HEK293 (cell line): ENCODE results near the gene LAMA2.

Source experiments
- CTCF ChIA-PET: fragments of 350-600 bp; formaldehyde crosslinking; extraction: SDS; loops from one replicate; lab custom pipeline; 2021; ENCODE audit warnings: antibody characterized with exemption; lab: Yijun Ruan, JAX
- POLR2A ChIA-PET: fragments of 300-600 bp; formaldehyde crosslinking; extraction: SDS; loops from one replicate; lab custom pipeline; 2020; ENCODE audit warnings: antibody characterized with exemption, inconsistent platforms; lab: Yijun Ruan, JAX
- H3K27ac ChIP-seq: fragments of 200-500 bp; sonication (Bioruptor generic); 2 replicates; pipeline ENCODE4 v1.5.1; 2014; ENCODE audit warnings: low read depth, low read length, control low read depth, inconsistent platforms; ENCODE audit errors: extremely low read depth
- H3K36me3 ChIP-seq, 2 experiments: fragments of 200-500 bp in 1 of 2; sonication (Bioruptor generic) in 1 of 2; 1 replicate in 1 of 2; 2 replicates in 1 of 2; pipeline ENCODE4 v1.5.1; 2014 to 2017; ENCODE audit warnings: inconsistent platforms in 2 of 2, low read length in 2 of 2; ENCODE audit not compliant: control insufficient read depth in 2 of 2, insufficient read depth in 1 of 2
- H3K4me1 ChIP-seq: fragments of 200-500 bp; sonication (Bioruptor generic); 2 replicates; pipeline ENCODE4 v1.5.1; 2014; ENCODE audit warnings: mild to moderate bottlenecking, low read length, inconsistent platforms; ENCODE audit not compliant: control insufficient read depth, insufficient read depth
- H3K4me3 ChIP-seq: 2 replicates; pipeline ENCODE4 v1.5.1; 2011; ENCODE audit warnings: low read depth, mild to moderate bottlenecking, control low read depth, low read length, moderate library complexity
- H3K9me3 ChIP-seq: fragments of 200-500 bp; sonication (Bioruptor generic); 2 replicates; pipeline ENCODE4 v1.5.1; 2014; ENCODE audit warnings: low read depth, low read length, inconsistent platforms; ENCODE audit not compliant: control insufficient read depth, insufficient read depth
- EGR2 ChIP-seq: fragments of 450-650 bp; formaldehyde crosslinking; IDR thresholded peaks from 2 replicates; pipeline ENCODE4 v1.5.1; 2016; ENCODE audit warnings: low read depth, missing biosample characterization, missing genetic modification characterization
- GLI2 ChIP-seq: fragments of 450-650 bp; formaldehyde crosslinking; IDR thresholded peaks from 2 replicates; pipeline ENCODE4; 2017; ENCODE audit warnings: missing biosample characterization, missing genetic modification characterization, low read depth, borderline replicate concordance
- KLF1 ChIP-seq: fragments of 450-650 bp; formaldehyde crosslinking; IDR thresholded peaks from 2 replicates; pipeline ENCODE4 v1.5.1; 2016; ENCODE audit warnings: missing biosample characterization, missing genetic modification characterization
- KLF17 ChIP-seq: fragments of 450-650 bp; formaldehyde crosslinking; IDR thresholded peaks from 2 replicates; pipeline ENCODE4 v1.5.1; 2016; ENCODE audit warnings: missing biosample characterization, missing genetic modification characterization
- KLF8 ChIP-seq: fragments of 450-650 bp; formaldehyde crosslinking; IDR thresholded peaks from 2 replicates; pipeline ENCODE4 v1.5.1; 2016; ENCODE audit warnings: missing biosample characterization, missing genetic modification characterization
- PRDM2 ChIP-seq: fragments of 450-650 bp; formaldehyde crosslinking; IDR thresholded peaks from 2 replicates; pipeline ENCODE4 v1.5.1; 2016; ENCODE audit warnings: missing biosample characterization, missing genetic modification characterization, borderline replicate concordance
- SCRT2 ChIP-seq: fragments of 450-650 bp; formaldehyde crosslinking; IDR thresholded peaks from 2 replicates; pipeline ENCODE4 v1.5.1; 2016; ENCODE audit warnings: missing biosample characterization, missing genetic modification characterization
- TSHZ1 ChIP-seq: fragments of 450-650 bp; formaldehyde crosslinking; IDR thresholded peaks from 2 replicates; pipeline ENCODE4 v1.5.1; 2016; ENCODE audit warnings: missing biosample characterization, missing genetic modification characterization, borderline replicate concordance
- WT1 ChIP-seq: fragments of 450-650 bp; formaldehyde crosslinking; IDR thresholded peaks from 2 replicates; pipeline ENCODE4 v1.5.1; 2016; ENCODE audit warnings: missing biosample characterization, missing genetic modification characterization
- ZBTB11 ChIP-seq: fragments of 450-650 bp; formaldehyde crosslinking; conservative IDR thresholded peaks from 2 replicates; pipeline ENCODE4 v1.5.1; 2016; ENCODE audit warnings: low read depth, missing biosample characterization, missing genetic modification characterization
- ZNF121 ChIP-seq: fragments of 450-650 bp; formaldehyde crosslinking; IDR thresholded peaks from 2 replicates; pipeline ENCODE4 v1.5.1; 2016; ENCODE audit warnings: missing biosample characterization, missing genetic modification characterization
- ZNF248 ChIP-seq: fragments of 450-650 bp; formaldehyde crosslinking; IDR thresholded peaks from 2 replicates; pipeline ENCODE4 v1.5.1; 2017; ENCODE audit warnings: missing biosample characterization, missing genetic modification characterization
- ZNF610 ChIP-seq: fragments of 450-650 bp; formaldehyde crosslinking; IDR thresholded peaks from 2 replicates; pipeline ENCODE4 v1.5.1; 2016; ENCODE audit warnings: missing biosample characterization, missing genetic modification characterization, borderline replicate concordance
- ZNF624 ChIP-seq: fragments of 450-650 bp; formaldehyde crosslinking; IDR thresholded peaks from 2 replicates; pipeline ENCODE4 v1.5.1; 2017; ENCODE audit warnings: missing biosample characterization, missing genetic modification characterization
- ZNF629 ChIP-seq: fragments of 450-650 bp; formaldehyde crosslinking; IDR thresholded peaks from 2 replicates; pipeline ENCODE4 v1.5.1; 2017; ENCODE audit warnings: missing biosample characterization, missing genetic modification characterization

Gene LAMA2

GRCh38 chr6:129284225-129284624 lies 401.3 kb downstream of the LAMA2 start:
- H3K9me3 ChIP-seq: no peaks in the 10 kb centered on the region
- POLR2A ChIA-PET: no interaction called here
- H3K4me1 ChIP-seq: no peaks in the 10 kb centered on the region
- no peak overlapping the region for H3K4me3 ChIP-seq
- TF ChIP-seq ZBTB11 (tag by site-specific recombination): no peak
- TF ChIP-seq PRDM2 (tag by site-specific recombination): no peak
- TF ChIP-seq ZNF629 (tag by site-specific recombination): no peak
- TF ChIP-seq KLF1 (tag by site-specific recombination): no peak
- TF ChIP-seq TSHZ1 (tag by site-specific recombination): no peak
- TF ChIP-seq ZNF248 (tag by site-specific recombination): no peak
- TF ChIP-seq ZNF121 (tag by site-specific recombination): no peak
- no peak for TF ChIP-seq KLF8 (tag by site-specific recombination)
- no peak for TF ChIP-seq ZNF624 (tag by site-specific recombination)
- TF ChIP-seq KLF17 (tag by site-specific recombination): no peak
- TF ChIP-seq SCRT2 (tag by site-specific recombination): no peak
- no peak for TF ChIP-seq EGR2 (tag by site-specific recombination)
- TF ChIP-seq ZNF610 (tag by site-specific recombination): no peak
- no peak for TF ChIP-seq WT1 (tag by site-specific recombination)
- TF ChIP-seq GLI2 (tag by site-specific recombination): no peak
- TF ChIP-seq, all 188 proteins: peak for 0
- no peaks in the 10 kb centered on the region for H3K36me3 ChIP-seq
- CTCF ChIA-PET: no interaction called here
- H3K27ac ChIP-seq: no peak overlapping the region
